A673 (cell line): Measurements from ENCODE around the gene PROSER3.

Source experiments
- EZH2 ChIP-seq: fragments of 200-600 bp; sonication (generic); IDR thresholded peaks from 2 replicates; pipeline ENCODE4 v1.6.1; 2017; ENCODE audit warnings: borderline replicate concordance, low read depth, mild to moderate bottlenecking, mixed read lengths, antibody characterized with exemption, low read length; ENCODE audit not compliant: poor library complexity, severe bottlenecking
- TF ChIP-seq, protein P1 (sequence below): fragments of 300-800, 200-600 bp; sonication (generic); conservative IDR thresholded peaks from 2 replicates; pipeline ENCODE4 v1.5.1; 2017; ENCODE audit warnings: low read depth, mild to moderate bottlenecking, antibody characterized with exemption, low read length, moderate library complexity, mixed read lengths

DNA sequence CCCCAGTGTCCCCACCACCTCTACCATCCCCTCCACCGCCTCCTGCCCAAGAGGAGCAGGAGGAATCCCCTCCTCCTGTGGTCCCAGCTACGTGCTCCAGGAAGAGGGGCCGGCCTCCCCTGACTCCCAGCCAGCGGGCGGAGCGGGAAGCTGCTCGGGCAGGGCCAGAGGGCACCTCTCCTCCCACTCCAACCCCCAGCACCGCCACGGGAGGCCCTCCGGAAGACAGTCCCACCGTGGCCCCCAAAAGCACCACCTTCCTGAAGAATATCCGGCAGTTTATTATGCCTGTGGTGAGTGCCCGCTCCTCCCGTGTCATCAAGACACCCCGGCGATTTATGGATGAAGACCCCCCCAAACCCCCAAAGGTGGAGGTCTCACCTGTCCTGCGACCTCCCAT is 37.3 kb upstream of the PROSER3 start:
- TF ChIP-seq, protein P1, sequence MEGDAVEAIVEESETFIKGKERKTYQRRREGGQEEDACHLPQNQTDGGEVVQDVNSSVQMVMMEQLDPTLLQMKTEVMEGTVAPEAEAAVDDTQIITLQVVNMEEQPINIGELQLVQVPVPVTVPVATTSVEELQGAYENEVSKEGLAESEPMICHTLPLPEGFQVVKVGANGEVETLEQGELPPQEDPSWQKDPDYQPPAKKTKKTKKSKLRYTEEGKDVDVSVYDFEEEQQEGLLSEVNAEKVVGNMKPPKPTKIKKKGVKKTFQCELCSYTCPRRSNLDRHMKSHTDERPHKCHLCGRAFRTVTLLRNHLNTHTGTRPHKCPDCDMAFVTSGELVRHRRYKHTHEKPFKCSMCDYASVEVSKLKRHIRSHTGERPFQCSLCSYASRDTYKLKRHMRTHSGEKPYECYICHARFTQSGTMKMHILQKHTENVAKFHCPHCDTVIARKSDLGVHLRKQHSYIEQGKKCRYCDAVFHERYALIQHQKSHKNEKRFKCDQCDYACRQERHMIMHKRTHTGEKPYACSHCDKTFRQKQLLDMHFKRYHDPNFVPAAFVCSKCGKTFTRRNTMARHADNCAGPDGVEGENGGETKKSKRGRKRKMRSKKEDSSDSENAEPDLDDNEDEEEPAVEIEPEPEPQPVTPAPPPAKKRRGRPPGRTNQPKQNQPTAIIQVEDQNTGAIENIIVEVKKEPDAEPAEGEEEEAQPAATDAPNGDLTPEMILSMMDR, result no peak
- no peak for TF ChIP-seq EZH2
